SK-N-SH (cell line): ENCODE results near the gene POLR3GL. TPM values are rescaled to one million over a fixed set of nuclear protein-coding genes. Genes with fewer than 3 reads are reported as not detected.

Source experiments
- CTCF ChIA-PET: fragments of 300-600, 350-600 bp; formaldehyde crosslinking; extraction: SDS; loops from one replicate; lab custom pipeline; 2021; lab: Yijun Ruan, JAX
- POLR2A ChIA-PET: fragments of 350-600 bp; sonication (Branson Sonifier 250); formaldehyde crosslinking; extraction: SDS; loops from one replicate; lab custom pipeline; 2020; ENCODE audit warnings: antibody characterized with exemption, inconsistent platforms; lab: Yijun Ruan, JAX
- DNase-seq: peaks from one replicate; pipeline ENCODE4 v3.0.0; 2012
- H2AFZ ChIP-seq: fragments of 200-600 bp; sonication (generic); 2 replicates; pipeline ENCODE4 v1.8.1; 2016; ENCODE audit warnings: antibody characterized with exemption, mild to moderate bottlenecking, low read depth
- H3F3A ChIP-seq: fragments of 200-600 bp; sonication (generic); replicated peaks from 2 replicates; pipeline ENCODE3; 2016; ENCODE audit warnings: antibody characterized with exemption, mild to moderate bottlenecking; ENCODE audit not compliant: insufficient read depth
- H3K27ac ChIP-seq, 2 experiments: fragments of 200-500 bp in 1 of 2; fragments of 200-600 bp in 1 of 2; sonication (Bioruptor generic) in 1 of 2; sonication (generic), shearing (Covaris generic) in 1 of 2; 2 replicates each; pipeline versions ENCODE4 v1.5.1 to v1.6.1; 2014 to 2016; ENCODE audit warnings: low read depth in 2 of 2, inconsistent platforms in 1 of 2, low read length in 1 of 2, mild to moderate bottlenecking in 1 of 2, mixed read lengths in 1 of 2
- H3K27me3 ChIP-seq: fragments of 200-600 bp; sonication (generic), shearing (Covaris generic); 2 replicates; pipeline ENCODE4 v1.6.1; 2016; ENCODE audit warnings: mixed run types; ENCODE audit not compliant: insufficient read depth
- H3K36me3 ChIP-seq, 2 experiments: fragments of 200-500 bp in 1 of 2; fragments of 200-600 bp in 1 of 2; sonication (Bioruptor generic) in 1 of 2; sonication (generic) in 1 of 2; replicated peaks in 1 of 2; 2 replicates each; pipeline versions ENCODE3 to v1.5.1; 2014 to 2016; ENCODE audit warnings: low read length in 1 of 2, mild to moderate bottlenecking in 1 of 2; ENCODE audit not compliant: insufficient read depth in 2 of 2, control insufficient read depth in 1 of 2
- H3K4me1 ChIP-seq, 2 experiments: fragments of 200-500 bp in 1 of 2; fragments of 200-600 bp in 1 of 2; sonication (Bioruptor generic) in 1 of 2; sonication (generic), shearing (Covaris generic) in 1 of 2; 2 replicates each; pipeline versions ENCODE4 v1.5.1 to v1.6.1; 2014 to 2016; ENCODE audit warnings: low read depth in 1 of 2, low read length in 1 of 2, mixed run types in 1 of 2; ENCODE audit not compliant: insufficient read depth in 2 of 2, control insufficient read depth in 1 of 2
- H3K4me2 ChIP-seq: fragments of 200-600 bp; sonication (generic), shearing (Covaris generic); 2 replicates; pipeline ENCODE4 v1.6.1; 2017; ENCODE audit warnings: mixed run types
- H3K4me3 ChIP-seq, 2 experiments: fragments of 200-500 bp in 1 of 2; fragments of 200-600 bp in 1 of 2; sonication (Bioruptor generic) in 1 of 2; sonication (generic), shearing (Covaris generic) in 1 of 2; 2 replicates each; pipeline versions ENCODE4 v1.5.1 to v1.8.1; 2014 to 2016; ENCODE audit warnings: low read depth in 2 of 2, inconsistent platforms in 1 of 2, low read length in 1 of 2, mild to moderate bottlenecking in 1 of 2, mixed read lengths in 1 of 2, moderate library complexity in 1 of 2
- H3K79me2 ChIP-seq: fragments of 200-600 bp; sonication (generic); 2 replicates; pipeline ENCODE4 v1.8.1; 2017; ENCODE audit warnings: mild to moderate bottlenecking; ENCODE audit not compliant: insufficient read depth
- H3K9ac ChIP-seq: fragments of 200-600 bp; sonication (generic); 2 replicates; pipeline ENCODE4 v1.6.1; 2017; ENCODE audit warnings: mixed run types
- H3K9me2 ChIP-seq: fragments of 200-600 bp; sonication (generic); 2 replicates; pipeline ENCODE4 v1.6.1; 2017; ENCODE audit warnings: mixed run types
- H3K9me3 ChIP-seq: fragments of 200-600 bp; sonication (generic); 2 replicates; pipeline ENCODE4 v1.6.1; 2017; ENCODE audit warnings: mixed run types, mild to moderate bottlenecking, moderate library complexity
- H4K20me1 ChIP-seq: fragments of 200-600 bp; sonication (generic); 2 replicates; pipeline ENCODE4 v1.6.1; 2017; ENCODE audit warnings: mild to moderate bottlenecking, mixed run types; ENCODE audit not compliant: insufficient read depth
- CHD2 ChIP-seq: fragments of 150-350 bp; IDR thresholded peaks from 2 replicates; pipeline ENCODE4 v1.6.1; 2018; ENCODE audit warnings: low read length; ENCODE audit not compliant: partially characterized antibody
- EZH2phosphoT487 ChIP-seq: fragments of 200-600 bp; sonication (generic); IDR thresholded peaks from 2 replicates; pipeline ENCODE4 v1.6.1; 2017; ENCODE audit warnings: low read depth, mixed run types, mild to moderate bottlenecking, antibody characterized with exemption, moderate library complexity, borderline replicate concordance
- FOXM1 ChIP-seq: IDR thresholded peaks from 2 replicates; pipeline ENCODE4 v1.4.0; 2012; ENCODE audit warnings: low read depth, mild to moderate bottlenecking
- NRF1 ChIP-seq: IDR thresholded peaks from 2 replicates; pipeline ENCODE4 v1.6.1; 2012; ENCODE audit warnings: low read depth, mild to moderate bottlenecking, low read length
- WGBS: methylation state at CpG from one replicate; pipeline ENCODE4 v1.1.6; 2017; ENCODE audit warnings: low lambda C conversion rate; 5-methylcytosine and 5-hydroxymethylcytosine counted together
- polyA plus RNA-seq, 3 experiments: library from polyadenylated mRNA; depleted of rRNA; stranded (reverse); fragments of >200 nt; gene quantifications; 2 replicates each; pipeline ENCODE4 v1.2.3, GENCODE V29; 2012
- TF ChIP-seq, protein P1 (sequence below): fragments of 200-600 bp; sonication (generic); IDR thresholded peaks from 2 replicates; pipeline ENCODE4 v1.6.1; 2017; ENCODE audit warnings: antibody characterized with exemption, mild to moderate bottlenecking, moderate library complexity

Gene POLR3GL
- polyA plus RNA-seq, 1 of the 3 experiments (the other 2 are of a cell fraction): 15.8 TPM

DNA sequence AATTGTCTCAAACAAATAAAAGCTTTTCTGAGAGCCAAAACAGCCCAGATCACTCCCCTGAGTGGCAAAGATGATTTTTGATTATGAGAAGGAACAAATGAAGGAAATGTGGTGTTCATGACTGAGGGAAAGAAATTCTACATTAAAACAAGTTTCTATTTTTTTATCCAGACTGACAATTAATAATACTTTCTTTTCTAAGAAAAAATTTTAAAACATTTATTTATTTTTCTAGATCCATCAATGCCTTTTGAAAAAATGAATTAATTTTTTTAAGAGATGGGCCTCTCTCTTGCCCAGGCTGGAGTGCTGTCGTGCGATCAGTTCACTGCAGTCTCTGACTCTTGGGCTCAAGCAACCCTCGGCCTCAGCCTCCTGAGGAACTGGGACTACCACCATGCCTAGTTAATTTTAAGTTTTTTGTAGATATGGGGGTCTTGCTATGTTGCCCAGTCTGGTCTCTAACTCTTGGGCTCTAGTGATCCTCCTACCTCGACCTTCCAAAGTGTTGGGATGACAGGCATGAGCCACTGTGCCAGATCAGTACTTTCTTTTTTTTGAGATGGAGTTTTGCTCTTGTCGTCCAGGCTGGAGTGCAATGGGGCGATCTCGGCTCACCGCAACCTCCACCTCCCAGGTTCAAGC is 43.1 kb downstream of the POLR3GL start:
- no peaks in the 10 kb centered on the region for H3K9me2 ChIP-seq
- H3K79me2 ChIP-seq: no peaks in the 10 kb centered on the region
- H4K20me1 ChIP-seq: no peaks in the 10 kb centered on the region
- peak overlapping the region; percentile 99; the same call in 1 of the 2 replicates for H2AFZ ChIP-seq
- TF ChIP-seq CHD2 (no peak), EZH2phosphoT487 (no peak), NRF1 (0 out of 2 replicates have a peak, but pooled peaks have one; percentile 5)
- TF ChIP-seq, all 33 proteins: peak for 1
- Histone ChIP-seq H3K9me3 (no peaks in the 10 kb centered on the region), H3K4me2 (no peak overlapping the region), H3K27me3 (no peaks in the 10 kb centered on the region), H3K9ac (no peak overlapping the region), H3K27ac (peak overlapping the region in 1 of 2 experiments; percentile 42; a peak in 1 of 4 replicates), H3K4me3 (no peak overlapping the region), H3K4me1 (peaks cover 2 to 3% of the 10 kb centered on the region in 2 experiments; a peak in 2 of 4 replicates), H3F3A (peaks cover 4% of the 10 kb centered on the region), H3K36me3 (no peaks in the 10 kb centered on the region)
- no peak for DNase-seq
- ChIA-PET CTCF (interaction anchor here (0.6 to 7.4 kb wide), 33 partner anchors 8 to 182 kb away, joined by 3 to 187 read pairs (median 5); partner anchors contain the start of genes ANKRD34A, ANKRD35, LIX1L and NUDT17), POLR2A (interaction anchor here (1.1 to 2.1 kb wide), 3 partner anchors 27 to 148 kb away, joined by 3 to 5 read pairs (median 4); partner anchors contain the start of gene PIAS3)
- WGBS: 83% methylated on average over 8 of the region's 8 CpGs

DNA sequence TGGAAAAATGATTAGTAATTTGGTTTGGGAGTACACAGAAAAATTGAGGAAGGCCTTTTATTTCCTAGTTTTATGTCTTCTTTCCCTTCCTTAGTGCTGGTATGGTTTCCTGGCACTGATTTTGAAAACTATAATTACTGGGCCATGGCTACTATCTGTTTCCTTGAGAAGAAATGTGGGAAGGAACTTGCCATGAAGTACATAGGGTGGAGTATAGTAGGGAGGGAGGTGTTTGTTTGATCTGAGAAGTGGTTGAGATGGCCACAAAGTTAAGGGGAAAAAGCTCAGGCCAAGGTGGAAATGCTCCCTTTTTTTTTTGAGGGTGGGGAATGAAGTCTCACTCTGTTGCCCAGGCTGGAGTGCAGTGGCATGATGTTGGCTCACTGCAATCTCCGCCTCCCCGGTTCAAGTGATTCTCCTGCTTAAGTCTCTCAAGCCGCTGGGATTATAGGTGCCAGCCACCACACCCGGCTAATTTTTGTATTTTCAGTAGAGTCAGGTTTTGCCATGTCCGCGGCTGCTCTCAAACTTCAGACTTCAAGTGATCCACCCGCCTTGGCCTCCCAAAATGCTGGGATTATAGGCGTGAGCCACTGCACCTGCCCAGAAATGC is 45.7 kb downstream of the POLR3GL start:
- H3K4me1 ChIP-seq: peaks cover 2 to 3% of the 10 kb centered on the region in 2 experiments; a peak in 2 of 4 replicates
- H3F3A ChIP-seq: peaks cover 18% of the 10 kb centered on the region
- no peaks in the 10 kb centered on the region for H4K20me1 ChIP-seq
- DNase-seq: no peak
- H3K4me2 ChIP-seq: no peak overlapping the region
- H2AFZ ChIP-seq: no peak overlapping the region
- H3K79me2 ChIP-seq: no peaks in the 10 kb centered on the region
- no peak overlapping the region for H3K9ac ChIP-seq
- POLR2A ChIA-PET: no interaction called here
- CTCF ChIA-PET: interaction anchor here (1.7 to 7.4 kb wide), 5 partner anchors 13 to 165 kb away, joined by 5 to 187 read pairs (median 14); partner anchors contain the start of gene NUDT17
- no peak overlapping the region for H3K27ac ChIP-seq
- H3K9me3 ChIP-seq: no peaks in the 10 kb centered on the region
- no peaks in the 10 kb centered on the region for H3K36me3 ChIP-seq
- no peaks in the 10 kb centered on the region for H3K27me3 ChIP-seq
- TF ChIP-seq FOXM1: no peak
- TF ChIP-seq, protein P1, sequence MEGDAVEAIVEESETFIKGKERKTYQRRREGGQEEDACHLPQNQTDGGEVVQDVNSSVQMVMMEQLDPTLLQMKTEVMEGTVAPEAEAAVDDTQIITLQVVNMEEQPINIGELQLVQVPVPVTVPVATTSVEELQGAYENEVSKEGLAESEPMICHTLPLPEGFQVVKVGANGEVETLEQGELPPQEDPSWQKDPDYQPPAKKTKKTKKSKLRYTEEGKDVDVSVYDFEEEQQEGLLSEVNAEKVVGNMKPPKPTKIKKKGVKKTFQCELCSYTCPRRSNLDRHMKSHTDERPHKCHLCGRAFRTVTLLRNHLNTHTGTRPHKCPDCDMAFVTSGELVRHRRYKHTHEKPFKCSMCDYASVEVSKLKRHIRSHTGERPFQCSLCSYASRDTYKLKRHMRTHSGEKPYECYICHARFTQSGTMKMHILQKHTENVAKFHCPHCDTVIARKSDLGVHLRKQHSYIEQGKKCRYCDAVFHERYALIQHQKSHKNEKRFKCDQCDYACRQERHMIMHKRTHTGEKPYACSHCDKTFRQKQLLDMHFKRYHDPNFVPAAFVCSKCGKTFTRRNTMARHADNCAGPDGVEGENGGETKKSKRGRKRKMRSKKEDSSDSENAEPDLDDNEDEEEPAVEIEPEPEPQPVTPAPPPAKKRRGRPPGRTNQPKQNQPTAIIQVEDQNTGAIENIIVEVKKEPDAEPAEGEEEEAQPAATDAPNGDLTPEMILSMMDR: no peak
- TF ChIP-seq, all 33 proteins: peak for 0
- 92% methylated on average over 8 of the region's 8 CpGs for WGBS
- Histone ChIP-seq H3K9me2 (no peaks in the 10 kb centered on the region), H3K4me3 (no peak overlapping the region)
